WI38 (cell line): Measurements from ENCODE around the gene IFNA16.
A peak's percentile ranks its signal among the peaks of the same experiment; 100 is the strongest.
"Not testable (repeated sequence)": the region's sequence is repeated elsewhere in the genome, so short reads cannot be mapped to it uniquely, and the experiment has no call there.

Experiments
- H3K4me3 ChIP-seq: 2 replicates; pipeline ENCODE4 v1.5.1; 2011; ENCODE audit warnings: low read depth, mild to moderate bottlenecking, control low read depth, low read length
- CTCF ChIP-seq: IDR thresholded peaks from 2 replicates; pipeline ENCODE4 v1.5.1; 2012; ENCODE audit warnings: low read depth, mild to moderate bottlenecking, control low read depth, low read length

IFNA16 gene

GRCh38 chr9:21210311-21210710 lies 6.8 kb downstream of the IFNA16 start:
- H3K4me3 ChIP-seq = no peak overlapping the region
- no peak for TF ChIP-seq CTCF

GRCh38 chr9:21207043-21207442 lies 10.1 kb downstream of the IFNA16 start, which contains the start of gene IFNA10:
IFNA10 (minus strand) TSS chr9:21207143; CDS start chr9:21207097, 46 bp downstream.
- H3K4me3 ChIP-seq = not testable (repeated sequence)

GRCh38 chr9:21205204-21205603 lies 11.9 kb downstream of the IFNA16 start:
- no peak for TF ChIP-seq CTCF
- no peak overlapping the region for H3K4me3 ChIP-seq

- H3K4me3 ChIP-seq = not testable (repeated sequence)
Measured at GRCh38 chr9:21202105-21202504, 15.0 kb downstream of the IFNA16 start, which contains the start of gene IFNA7. IFNA7 (minus strand) TSS chr9:21202205; CDS start chr9:21202165, 40 bp downstream.

- not testable (repeated sequence) for H3K4me3 ChIP-seq
- peak; percentile 44 for TF ChIP-seq CTCF
Measured at GRCh38 chr9:21194867-21195776, 22.0 kb downstream of the IFNA16 start.

GRCh38 chr9:21187487-21187886 lies 29.6 kb downstream of the IFNA16 start, which contains the start of gene IFNA4:
IFNA4 (minus strand) TSS chr9:21187587; CDS start chr9:21187531, 56 bp downstream.
- not testable (repeated sequence) for H3K4me3 ChIP-seq

- peak; percentile 50 for TF ChIP-seq CTCF
- H3K4me3 ChIP-seq = not testable (repeated sequence)
Measured at GRCh38 chr9:21182810-21183736, 34.0 kb downstream of the IFNA16 start.

- no peak for TF ChIP-seq CTCF
- H3K4me3 ChIP-seq = no peak overlapping the region
Measured at GRCh38 chr9:21174671-21175070, 42.4 kb downstream of the IFNA16 start.
